ENCODE results near the gene TSSC4.
A peak's percentile ranks its signal among the peaks of the same experiment; 100 is the strongest.

The TSSC4 gene

GRCh38 chr11:2420502-2421225 lies 20.1 kb downstream of the TSSC4 start:
- peak in 1 of 2 experiments; percentile 5 for DNase-seq

DNA sequence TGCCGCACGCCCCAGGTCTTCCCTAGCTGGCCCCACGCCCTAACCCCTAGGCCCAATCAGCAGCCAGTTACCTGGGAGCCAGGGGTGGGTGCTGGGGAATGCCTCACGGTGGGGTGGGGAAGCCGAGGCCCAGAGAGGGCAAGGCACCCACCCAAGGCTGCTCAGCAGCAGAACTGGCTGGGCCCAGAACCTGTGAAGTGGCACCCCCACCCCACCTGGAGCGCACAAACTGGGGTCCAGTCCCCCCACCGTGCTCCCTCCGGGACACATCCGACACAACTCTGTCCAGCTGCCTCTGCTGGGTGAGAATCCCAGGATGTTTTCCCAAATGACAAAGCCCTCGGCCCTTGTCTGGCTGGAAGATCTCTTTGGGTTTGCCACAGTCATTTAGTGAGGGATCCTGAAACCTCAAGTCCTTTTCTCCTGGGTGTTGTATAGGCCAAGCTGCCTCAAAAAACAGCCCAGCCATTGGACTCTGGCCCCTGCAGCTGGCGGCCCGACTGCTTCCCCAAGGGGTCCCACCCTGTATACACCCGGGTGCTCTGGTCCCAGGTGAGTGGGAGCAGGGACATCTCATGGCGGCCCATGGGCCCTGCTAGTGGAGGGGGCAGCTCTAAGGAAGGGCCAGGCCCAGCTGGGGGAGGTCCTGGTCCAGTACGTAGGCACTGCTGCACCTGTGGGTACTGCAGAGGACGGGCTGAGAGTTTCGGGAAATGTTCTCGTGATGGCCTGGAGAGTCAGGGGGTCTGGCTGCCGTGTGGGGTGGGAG lies 20.9 kb downstream of the TSSC4 start:
- DNase-seq = no peak

- DNase-seq = no peak
Measured at GRCh38 chr11:2421996-2422395, 21.4 kb downstream of the TSSC4 start.

DNA sequence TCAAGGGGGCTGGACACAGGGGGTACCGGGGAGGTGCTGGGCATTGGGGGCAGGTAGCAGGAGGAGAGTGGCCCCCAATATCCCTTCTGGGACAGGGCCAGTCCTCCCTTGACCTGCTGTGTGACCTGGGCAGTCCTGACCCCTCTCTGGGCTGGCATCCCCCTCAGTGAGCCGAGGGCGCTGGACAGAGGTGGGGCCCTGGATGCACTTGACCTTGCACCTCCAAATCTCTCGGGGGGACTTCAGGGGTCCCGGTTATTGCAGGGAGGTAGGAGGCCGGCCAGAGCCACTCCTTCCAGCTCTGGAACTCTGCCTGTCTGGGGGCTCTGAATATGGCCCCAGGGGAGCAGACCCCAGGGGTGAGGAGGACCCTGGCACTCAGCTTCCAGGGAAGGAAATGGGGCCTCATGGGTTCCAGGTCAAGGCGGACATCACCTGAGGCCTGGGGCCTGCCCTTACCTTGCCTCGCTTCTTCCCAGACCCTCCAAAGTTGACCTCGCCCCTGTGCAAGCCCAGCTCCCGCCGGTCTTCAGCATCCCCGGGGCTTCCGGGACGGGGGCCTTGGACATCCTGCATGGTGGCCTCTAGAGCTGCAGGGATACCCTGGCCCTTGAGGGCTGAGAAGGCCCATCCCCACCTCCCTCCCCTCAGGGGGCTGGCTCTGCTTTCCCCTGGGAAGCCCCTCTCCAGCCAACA lies 22.1 kb downstream of the TSSC4 start:
- no peak for DNase-seq

GRCh38 chr11:2423157-2424025 lies 22.8 kb downstream of the TSSC4 start:
- DNase-seq = no peak

- no peak for DNase-seq
Measured at GRCh38 chr11:2424811-2425495, 24.4 kb downstream of the TSSC4 start.

DNA sequence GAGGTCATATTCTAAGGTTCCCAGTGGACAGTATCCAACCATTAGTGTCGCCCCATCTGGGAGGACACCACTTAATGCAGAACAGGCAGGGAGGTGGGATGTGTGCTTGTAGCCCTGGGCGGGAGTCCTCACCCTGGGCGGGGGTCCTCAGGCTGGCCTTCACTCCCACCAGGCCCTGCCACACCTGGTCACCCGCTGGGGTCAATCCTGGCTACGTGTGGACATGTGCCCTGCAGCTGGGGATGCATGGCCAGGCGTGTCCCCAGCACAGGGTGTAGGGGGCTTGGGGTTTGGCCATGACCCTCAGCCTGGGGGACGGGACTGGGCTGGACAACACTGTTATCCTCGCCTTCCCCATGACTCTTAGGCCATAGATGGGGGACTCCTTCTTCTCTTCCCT lies 25.0 kb downstream of the TSSC4 start:
- no peak for DNase-seq

DNA sequence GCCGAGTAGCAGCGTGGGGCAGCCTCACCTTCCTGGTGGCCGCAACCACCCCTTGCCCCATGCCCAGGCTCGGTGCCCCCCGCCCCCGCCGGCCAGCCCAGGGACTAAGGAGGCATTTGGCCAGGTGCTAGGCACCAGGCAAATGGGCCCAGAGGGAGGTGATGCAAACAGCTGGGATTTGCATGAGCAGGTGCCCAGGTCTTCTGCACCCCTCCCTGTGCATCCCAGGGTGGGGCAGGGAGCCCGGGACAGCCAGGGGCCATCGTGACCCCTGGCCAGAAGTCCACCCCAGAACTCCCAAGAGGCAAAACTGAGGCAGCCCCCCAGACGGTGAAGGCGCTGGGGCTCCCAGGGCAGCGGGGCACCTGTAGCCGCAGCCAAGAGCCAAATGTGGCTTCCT lies 25.7 kb downstream of the TSSC4 start:
- no peak for DNase-seq

GRCh38 chr11:2426826-2427521 lies 26.4 kb downstream of the TSSC4 start:
- DNase-seq = no peak

DNA sequence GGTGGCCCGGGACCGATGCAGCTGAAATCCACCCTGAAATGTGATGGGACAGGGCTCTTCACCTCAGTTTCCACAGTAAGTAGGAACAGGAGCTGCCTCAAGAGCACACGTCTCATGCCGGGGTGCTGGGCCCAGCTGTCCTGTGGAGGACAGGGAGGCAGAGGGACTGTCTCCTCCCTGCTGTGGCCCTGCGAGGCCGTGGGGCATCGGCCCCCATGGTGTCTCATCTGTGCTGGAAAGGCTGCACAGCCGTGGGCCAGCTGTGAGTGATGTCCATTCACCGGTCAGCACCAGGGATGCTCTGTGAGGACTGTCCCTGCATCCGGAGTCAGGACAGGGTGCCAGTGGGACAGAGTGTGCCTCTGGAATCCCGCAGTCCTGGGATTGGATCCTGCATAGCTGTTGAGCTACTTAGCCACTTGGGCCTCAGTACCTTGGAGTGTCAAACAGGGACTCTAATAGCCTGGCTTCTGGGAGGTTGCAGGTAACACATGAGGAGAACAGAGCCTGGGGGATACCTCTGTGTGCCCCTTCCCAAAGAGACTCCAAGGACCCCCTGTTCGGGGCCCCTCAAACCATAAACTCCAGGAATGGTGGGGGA lies 27.3 kb downstream of the TSSC4 start:
- no peak for DNase-seq

- no peak for DNase-seq
Measured at GRCh38 chr11:2428322-2428795, 27.8 kb downstream of the TSSC4 start.

- no peak for DNase-seq
Measured at GRCh38 chr11:2431395-2431794, 30.8 kb downstream of the TSSC4 start.

GRCh38 chr11:2432171-2432621 lies 31.6 kb downstream of the TSSC4 start:
- DNase-seq = no peak

DNA sequence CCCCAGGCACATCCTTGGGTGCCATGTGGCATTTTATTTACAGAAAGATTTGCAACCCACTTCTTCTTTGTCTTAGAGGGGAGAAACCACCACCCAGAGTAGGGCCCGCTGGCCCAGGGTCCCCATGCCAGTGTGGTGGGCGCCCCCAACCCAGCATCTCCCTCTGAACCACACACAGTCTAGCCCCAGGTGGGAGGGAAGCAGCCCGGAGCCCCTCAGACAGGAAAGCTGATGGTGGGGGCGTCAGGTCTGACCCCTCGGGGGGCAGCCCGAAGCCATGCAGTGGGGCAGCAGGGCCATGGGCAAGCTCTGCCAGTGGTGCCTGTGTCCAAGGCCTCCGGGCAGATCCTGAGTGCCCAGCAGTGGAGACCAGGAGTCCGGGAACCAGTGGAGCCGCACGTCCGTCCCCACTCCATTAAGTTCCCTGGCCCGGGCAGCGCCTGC lies 32.1 kb downstream of the TSSC4 start:
- DNase-seq = no peak

DNA sequence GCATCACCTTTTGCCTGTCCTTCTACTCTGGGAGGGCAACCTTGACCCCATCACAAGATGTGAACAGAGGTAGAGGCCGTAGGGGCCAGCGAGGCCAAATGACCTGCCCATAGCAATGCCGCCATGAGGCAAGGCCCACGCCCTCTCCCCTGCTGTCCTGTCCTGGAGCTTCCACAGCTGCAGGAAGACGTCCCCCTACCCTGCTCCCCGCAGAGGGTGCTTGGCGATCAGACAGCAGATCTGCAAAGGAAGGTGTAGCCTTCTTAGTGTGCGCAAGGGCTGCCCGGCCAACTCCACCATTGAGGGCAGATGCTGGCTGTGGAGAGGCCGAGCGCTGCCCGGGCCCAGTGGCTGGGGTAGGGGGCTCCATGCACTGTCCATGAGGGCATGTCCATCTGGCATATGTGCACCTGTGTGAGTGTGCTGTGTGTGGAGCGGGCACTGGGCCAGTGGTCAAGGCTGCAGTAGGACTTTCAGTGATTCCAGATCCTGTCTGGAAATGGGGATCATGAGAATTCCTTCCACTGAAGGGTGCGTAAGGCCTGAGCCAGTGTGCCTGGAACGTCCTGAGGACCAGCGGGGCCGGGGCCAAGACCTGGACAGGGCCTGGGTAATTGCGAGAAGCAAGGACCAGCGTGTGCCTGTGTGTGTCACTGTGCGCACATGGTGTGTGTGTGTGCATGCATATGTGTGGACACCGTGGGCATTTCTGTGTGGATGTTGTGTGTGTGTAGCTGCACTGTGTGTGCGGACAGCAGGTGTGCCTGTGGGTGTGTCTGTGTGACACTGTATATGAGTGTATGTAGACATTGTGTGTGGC lies 32.8 kb downstream of the TSSC4 start:
- DNase-seq = no peak

DNA sequence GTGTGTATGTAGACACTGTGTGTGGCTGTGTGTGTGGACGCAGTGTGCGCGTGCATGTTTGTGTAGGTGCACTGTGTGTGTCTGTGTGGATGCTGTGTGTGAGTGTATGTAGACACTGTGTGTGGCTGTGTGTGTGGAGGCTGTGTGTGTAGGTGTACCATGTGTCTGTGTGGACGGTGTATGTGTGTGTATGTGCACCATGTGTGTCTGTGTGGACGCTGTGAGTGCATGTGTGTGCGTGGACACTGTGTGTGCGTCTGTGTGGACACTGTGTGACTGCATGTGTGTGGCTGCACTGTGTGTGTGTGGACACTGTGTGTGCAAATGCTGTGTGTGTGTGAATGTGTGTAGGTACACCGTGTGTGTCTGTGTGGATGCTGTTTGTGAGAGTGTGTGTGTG lies 33.5 kb downstream of the TSSC4 start:
- DNase-seq = no peak

GRCh38 chr11:2434506-2435255 lies 34.1 kb downstream of the TSSC4 start:
- no peak for DNase-seq

GRCh38 chr11:2435288-2436012 lies 34.9 kb downstream of the TSSC4 start:
- no peak for DNase-seq
